Mesenchymal stem cell (in vitro differentiated cells and primary cell): ENCODE data around the gene NAP1L4.

Source experiments
- DNase-seq: peaks from one replicate; pipeline ENCODE4 v3.0.0-alpha.2; 2013
- H2AFZ ChIP-seq: one replicate; pipeline ENCODE4 v1.6.1; 2013; ENCODE audit warnings: low read depth, mild to moderate bottlenecking, control low read depth, inconsistent platforms, low read length, moderate library complexity
- H2AK5ac ChIP-seq: 2 replicates; pipeline ENCODE4 v1.6.1; 2013; ENCODE audit warnings: low read length, moderate library complexity, mild to moderate bottlenecking, inconsistent platforms; ENCODE audit not compliant: severe bottlenecking
- H2BK120ac ChIP-seq: one replicate; pipeline ENCODE4 v1.6.1; 2013; ENCODE audit warnings: low read depth, mild to moderate bottlenecking, inconsistent platforms, low read length, moderate library complexity
- H2BK12ac ChIP-seq, 2 experiments: one replicate each; pipeline ENCODE4 v1.6.1; 2013; ENCODE audit warnings: inconsistent platforms in 2 of 2, low read length in 2 of 2, mild to moderate bottlenecking in 2 of 2, moderate library complexity in 2 of 2, control low read depth in 1 of 2
- H2BK15ac ChIP-seq: one replicate; pipeline ENCODE4 v1.6.1; 2013; ENCODE audit warnings: mild to moderate bottlenecking, low read depth, inconsistent platforms; ENCODE audit not compliant: poor library complexity, severe bottlenecking
- H2BK5ac ChIP-seq: 2 replicates; pipeline ENCODE4 v1.6.1; 2013; ENCODE audit warnings: low read depth, mild to moderate bottlenecking, low read length, control low read depth, inconsistent platforms; ENCODE audit not compliant: poor library complexity, severe bottlenecking
- H3K14ac ChIP-seq, 2 experiments: one replicate each; pipeline ENCODE4 v1.6.1; 2013; ENCODE audit warnings: inconsistent platforms in 2 of 2, low read length in 2 of 2, control low read depth in 1 of 2, mild to moderate bottlenecking in 1 of 2, moderate library complexity in 1 of 2
- H3K18ac ChIP-seq, 2 experiments: one replicate each; pipeline ENCODE4 v1.6.1; 2013; ENCODE audit warnings: inconsistent platforms in 2 of 2, low read length in 2 of 2, control low read depth in 1 of 2, low read depth in 1 of 2, mild to moderate bottlenecking in 1 of 2
- H3K23ac ChIP-seq, 2 experiments: one replicate each; pipeline ENCODE4 v1.6.1; 2013; ENCODE audit warnings: inconsistent platforms in 2 of 2, low read length in 2 of 2, mild to moderate bottlenecking in 2 of 2, moderate library complexity in 2 of 2, control low read depth in 1 of 2
- H3K27ac ChIP-seq: 2 replicates; pipeline ENCODE4 v1.5.1; 2013; ENCODE audit warnings: mild to moderate bottlenecking, moderate library complexity, low read length, control low read depth, inconsistent platforms; ENCODE audit not compliant: poor library complexity, severe bottlenecking
- H3K27me3 ChIP-seq, 2 experiments: 2 replicates each; pipeline versions ENCODE4 v1.6.1 to v1.7.0; 2013; ENCODE audit warnings: low read length in 2 of 2, mild to moderate bottlenecking in 2 of 2, moderate library complexity in 2 of 2, control low read depth in 1 of 2, inconsistent platforms in 1 of 2; ENCODE audit not compliant: control insufficient read depth in 1 of 2, insufficient read depth in 1 of 2
- H3K36me3 ChIP-seq, 2 experiments: 2 replicates each; pipeline versions ENCODE4 v1.6.1 to v1.7.0; 2013; ENCODE audit warnings: low read length in 2 of 2, control low read depth in 1 of 2, inconsistent platforms in 1 of 2, low read depth in 1 of 2, mild to moderate bottlenecking in 1 of 2; ENCODE audit not compliant: insufficient read depth in 2 of 2, control insufficient read depth in 1 of 2
- H3K4ac ChIP-seq, 2 experiments: one replicate each; pipeline ENCODE4 v1.6.1; 2013; ENCODE audit warnings: inconsistent platforms in 2 of 2, low read length in 2 of 2, mild to moderate bottlenecking in 2 of 2, moderate library complexity in 2 of 2, control low read depth in 1 of 2, low read depth in 1 of 2
- H3K4me1 ChIP-seq: 2 replicates; pipeline ENCODE4 v1.6.1; 2013; ENCODE audit warnings: low read depth, low read length, control low read depth; ENCODE audit not compliant: control insufficient read depth, insufficient read depth
- H3K4me2 ChIP-seq: 2 replicates; pipeline ENCODE4 v1.6.1; 2013; ENCODE audit warnings: low read length, mild to moderate bottlenecking, inconsistent platforms; ENCODE audit not compliant: poor library complexity, severe bottlenecking
- H3K4me3 ChIP-seq, 2 experiments: 2 replicates each; pipeline versions ENCODE4 v1.5.1 to v1.7.0; 2013; ENCODE audit warnings: low read length in 2 of 2, mild to moderate bottlenecking in 2 of 2, control low read depth in 1 of 2, low read depth in 1 of 2; ENCODE audit not compliant: insufficient read depth in 1 of 2
- H3K79me1 ChIP-seq: replicated peaks from 2 replicates; pipeline ENCODE4 v1.6.1; 2013; ENCODE audit warnings: mild to moderate bottlenecking, control low read depth, low read length, inconsistent platforms; ENCODE audit not compliant: poor library complexity, severe bottlenecking
- H3K9ac ChIP-seq: 2 replicates; pipeline ENCODE4 v1.7.0; 2013; ENCODE audit warnings: mild to moderate bottlenecking, low read length, moderate library complexity
- H3K9me3 ChIP-seq: 2 replicates; pipeline ENCODE4 v1.7.0; 2013; ENCODE audit warnings: mild to moderate bottlenecking, low read length; ENCODE audit not compliant: control insufficient read depth
- H4K8ac ChIP-seq: one replicate; pipeline ENCODE4 v1.6.1; 2013; ENCODE audit warnings: inconsistent platforms, mild to moderate bottlenecking, low read length, moderate library complexity
- H4K91ac ChIP-seq: one replicate; pipeline ENCODE4 v1.6.1; 2013; ENCODE audit warnings: mild to moderate bottlenecking, low read length, inconsistent platforms
- WGBS: methylation state at CpG from one replicate; pipeline ENCODE4 v1.1.7; 2013; ENCODE audit warnings: mixed read lengths; 5-methylcytosine and 5-hydroxymethylcytosine counted together

NAP1L4 gene

DNA sequence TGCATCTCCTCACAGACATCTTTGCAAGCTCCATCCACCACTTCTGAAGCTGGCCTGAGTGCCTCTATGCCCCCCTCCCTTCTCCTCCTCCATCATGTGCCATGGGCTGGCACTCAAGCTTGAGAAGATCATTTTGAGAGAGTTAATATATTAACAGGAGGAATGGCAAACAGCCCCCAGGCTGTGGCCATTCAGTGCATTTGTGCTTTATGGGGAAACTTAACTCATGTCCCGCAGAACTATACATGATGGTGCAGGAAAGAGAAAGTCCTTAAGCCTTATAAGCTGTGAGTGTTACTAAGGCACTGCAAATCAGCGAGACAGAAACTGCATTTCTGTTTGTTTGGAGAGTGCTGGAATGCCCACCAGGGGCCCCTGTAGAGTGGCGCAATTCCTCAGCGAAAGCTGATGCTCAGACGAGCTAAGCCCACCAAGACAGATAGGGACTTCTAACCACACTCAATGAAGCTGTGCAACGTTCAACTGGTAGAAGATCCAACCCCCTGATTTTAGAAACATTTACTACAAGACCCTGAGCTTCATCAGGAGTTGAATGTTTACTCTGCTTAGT is 36.1 kb downstream of the NAP1L4 start:
- no peak overlapping the region for H2AK5ac ChIP-seq
- no peak overlapping the region for H3K23ac ChIP-seq
- H2BK120ac ChIP-seq: no peak overlapping the region
- H3K27me3 ChIP-seq: no peaks in the 10 kb centered on the region
- peaks cover 38 to 100% of the 10 kb centered on the region in 2 experiments for H3K36me3 ChIP-seq
- no peak overlapping the region for H2AFZ ChIP-seq
- H2BK15ac ChIP-seq: no peak overlapping the region
- H3K4me1 ChIP-seq: peaks cover 29% of the 10 kb centered on the region
- H3K18ac ChIP-seq: no peak overlapping the region
- H2BK5ac ChIP-seq: no peak overlapping the region
- no peaks in the 10 kb centered on the region for H3K9me3 ChIP-seq
- H3K9ac ChIP-seq: no peak overlapping the region
- no peak overlapping the region for H3K4me3 ChIP-seq
- no peak overlapping the region for H3K14ac ChIP-seq
- peak overlapping the region; percentile 13 for H3K4me2 ChIP-seq
- H3K79me1 ChIP-seq: peaks cover 19% of the 10 kb centered on the region
- peak overlapping the region; percentile 56 for H3K27ac ChIP-seq
- no peak overlapping the region for H2BK12ac ChIP-seq
- no peak for DNase-seq
- H3K4ac ChIP-seq: no peak overlapping the region
- H4K8ac ChIP-seq: no peak overlapping the region
- no peak overlapping the region for H4K91ac ChIP-seq
- 86% methylated on average over 6 of the region's 6 CpGs for WGBS

DNA sequence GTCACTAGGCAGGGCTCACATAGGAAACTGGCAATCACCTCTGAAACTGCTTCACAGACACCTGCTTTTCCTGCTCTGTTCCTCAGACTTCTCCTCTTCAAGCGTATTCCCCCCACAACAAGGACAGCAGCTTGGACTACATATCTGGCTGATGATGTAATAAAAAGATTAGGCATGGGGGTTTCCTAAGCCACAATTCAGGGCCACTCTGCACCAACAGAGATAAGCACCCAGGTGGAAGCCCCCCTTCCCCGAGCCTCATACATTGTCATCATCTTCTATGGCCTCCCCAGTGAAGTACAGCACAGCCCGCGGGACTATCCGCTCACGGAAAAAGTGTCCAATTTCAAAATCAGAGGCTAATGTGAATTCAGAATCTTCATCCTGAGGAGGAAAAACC is 37.9 kb downstream of the NAP1L4 start:
- Histone ChIP-seq H3K23ac (no peak overlapping the region), H4K8ac (no peak overlapping the region), H3K79me1 (peaks cover 17% of the 10 kb centered on the region), H2AFZ (no peak overlapping the region), H3K4me1 (peaks cover 36% of the 10 kb centered on the region), H2BK15ac (no peak overlapping the region), H3K27me3 (no peaks in the 10 kb centered on the region), H3K27ac (peak overlapping the region; percentile 37), H3K4me2 (no peak overlapping the region), H2BK120ac (no peak overlapping the region), H3K14ac (no peak overlapping the region), H3K4me3 (no peak overlapping the region), H3K4ac (no peak overlapping the region), H2BK12ac (no peak overlapping the region), H2AK5ac (no peak overlapping the region), H2BK5ac (no peak overlapping the region), H3K36me3 (peaks cover 42 to 100% of the 10 kb centered on the region in 2 experiments), H3K18ac (no peak overlapping the region), H3K9ac (no peak overlapping the region), H4K91ac (no peak overlapping the region), H3K9me3 (no peaks in the 10 kb centered on the region)
- no peak for DNase-seq
- 95% methylated on average over 5 of the region's 6 CpGs for WGBS

DNA sequence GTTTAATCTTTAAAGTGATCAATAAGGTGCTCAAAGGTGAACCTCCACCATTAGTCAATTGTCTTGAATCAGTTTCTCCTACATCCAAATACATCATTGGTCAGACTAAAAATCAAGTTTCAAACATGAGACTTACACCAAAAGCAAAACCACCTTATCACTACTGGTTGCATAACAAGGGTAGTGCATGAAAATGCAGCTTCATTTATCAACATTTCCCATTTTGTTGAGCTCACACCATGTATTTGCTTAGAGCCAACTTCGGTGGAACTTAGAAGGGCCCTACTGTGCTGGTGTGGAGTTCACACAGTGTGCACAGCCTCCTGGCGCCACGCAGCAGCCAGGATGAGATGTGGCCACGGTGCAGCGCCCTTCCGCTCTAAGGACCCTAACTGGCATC is 39.8 kb downstream of the NAP1L4 start:
- no peak overlapping the region for H2BK120ac ChIP-seq
- no peak overlapping the region for H2BK15ac ChIP-seq
- peaks cover 44 to 100% of the 10 kb centered on the region in 2 experiments for H3K36me3 ChIP-seq
- H4K8ac ChIP-seq: no peak overlapping the region
- H3K27ac ChIP-seq: peak overlapping the region; percentile 80
- H3K4me2 ChIP-seq: no peak overlapping the region
- H3K23ac ChIP-seq: peak overlapping the region in 1 of 2 experiments; percentile 0
- peak overlapping the region; percentile 7 for H2AK5ac ChIP-seq
- no peaks in the 10 kb centered on the region for H3K27me3 ChIP-seq
- DNase-seq: no peak
- peak overlapping the region; percentile 0 to 62 for H3K18ac ChIP-seq
- no peaks in the 10 kb centered on the region for H3K9me3 ChIP-seq
- H3K4ac ChIP-seq: no peak overlapping the region
- H3K4me3 ChIP-seq: no peak overlapping the region
- peak overlapping the region in 1 of 2 experiments; percentile 64 for H2BK12ac ChIP-seq
- no peak overlapping the region for H3K14ac ChIP-seq
- no peak overlapping the region for H3K9ac ChIP-seq
- H4K91ac ChIP-seq: peak overlapping the region; percentile 5
- H3K4me1 ChIP-seq: peaks cover 38% of the 10 kb centered on the region
- H2BK5ac ChIP-seq: no peak overlapping the region
- WGBS: 89% methylated on average over 6 of the region's 6 CpGs
- peaks cover 16% of the 10 kb centered on the region for H3K79me1 ChIP-seq
- no peak overlapping the region for H2AFZ ChIP-seq

DNA sequence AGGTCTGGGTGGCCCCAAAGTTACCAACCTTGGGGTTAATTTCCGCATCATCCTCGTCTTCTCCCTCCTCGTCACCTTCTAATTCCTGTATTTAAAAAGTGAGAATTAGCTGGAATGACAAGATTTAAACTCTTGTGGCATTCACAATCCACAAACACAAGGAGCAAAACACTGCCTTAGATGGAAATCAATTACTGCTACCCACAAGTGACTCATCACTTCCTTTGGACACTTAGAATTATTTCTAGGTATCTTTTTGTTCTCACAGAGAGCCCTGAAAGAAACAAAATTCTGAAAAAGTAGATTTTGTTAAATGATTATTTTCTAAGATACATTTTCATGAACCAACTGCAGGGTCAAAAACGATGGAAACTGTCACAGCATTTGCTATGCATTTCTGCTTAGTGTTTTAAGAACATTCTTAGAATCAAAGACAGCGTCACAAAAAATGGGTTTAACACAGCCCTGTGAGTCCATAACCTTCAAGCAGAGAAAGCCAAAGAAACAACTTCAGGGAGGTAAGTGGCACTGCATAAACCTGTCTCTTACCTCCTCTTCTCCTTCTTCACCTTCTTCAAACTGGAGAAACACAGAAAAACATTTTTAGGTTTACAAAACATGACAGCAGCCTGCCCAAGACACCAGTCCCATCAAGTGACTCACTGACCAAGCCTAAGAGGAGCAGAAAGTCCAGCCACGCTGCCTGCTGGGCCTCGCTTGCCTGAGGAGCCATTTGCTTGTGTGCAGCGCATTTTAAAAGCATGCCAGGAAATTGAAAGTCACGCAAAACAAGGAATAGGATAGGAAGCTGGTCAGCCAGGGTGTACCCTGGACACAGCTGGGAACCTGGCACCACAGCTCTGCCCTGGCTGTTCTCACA is 40.7 kb downstream of the NAP1L4 start:
- Histone ChIP-seq H3K4me2 (no peak overlapping the region), H3K27ac (peak overlapping the region; percentile 80), H4K8ac (no peak overlapping the region), H3K27me3 (no peaks in the 10 kb centered on the region), H3K4me3 (no peak overlapping the region), H3K18ac (peak overlapping the region in 1 of 2 experiments; percentile 78), H3K4ac (peak overlapping the region in 1 of 2 experiments; percentile 40), H3K23ac (no peak overlapping the region), H2AK5ac (no peak overlapping the region), H2BK12ac (no peak overlapping the region), H3K4me1 (peaks cover 40% of the 10 kb centered on the region), H4K91ac (no peak overlapping the region), H2BK5ac (peak overlapping the region; percentile 4), H2BK120ac (no peak overlapping the region), H3K9ac (no peak overlapping the region), H3K79me1 (peaks cover 20% of the 10 kb centered on the region), H2AFZ (no peak overlapping the region), H3K14ac (no peak overlapping the region), H3K36me3 (peaks cover 49 to 93% of the 10 kb centered on the region in 2 experiments), H2BK15ac (no peak overlapping the region), H3K9me3 (no peaks in the 10 kb centered on the region)
- DNase-seq: peak; percentile 93
- 10% methylated on average over 8 of the region's 9 CpGs for WGBS
